ENCODE data around the gene TMPRSS9. TPM values are rescaled to one million over a fixed set of nuclear protein-coding genes. Genes with fewer than 3 reads are reported as not detected.
A peak's percentile ranks its signal among the peaks of the same experiment; 100 is the strongest.

Gene TMPRSS9
- total and polyA plus RNA-seq, 9 donors, result 0.05 to 0.51 (median 0.19) TPM; not detected in 1

DNA sequence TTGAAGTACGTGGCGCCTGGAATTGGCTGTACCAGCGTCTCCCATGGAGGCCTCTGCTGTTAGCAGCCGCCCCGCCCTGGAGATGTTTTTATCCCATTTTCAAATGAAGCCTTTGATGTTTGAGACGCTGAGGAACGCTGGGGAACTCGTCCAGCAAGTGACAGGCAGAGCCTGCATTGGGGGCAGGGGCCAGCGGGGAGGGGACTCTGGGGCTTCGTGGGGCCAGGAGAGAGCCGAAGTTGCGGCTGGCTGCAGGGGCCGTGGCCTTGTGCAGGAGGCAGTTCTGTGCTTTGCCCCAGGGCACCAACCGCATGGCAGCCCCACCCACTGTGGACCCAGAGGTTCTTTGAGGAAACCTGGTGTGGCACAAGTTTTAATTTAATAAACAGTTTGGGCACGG, 18.1 kb upstream of the TMPRSS9 start:
- H3K9me3 ChIP-seq, result no peaks in the 10 kb centered on the region
- no peak overlapping the region for H3K4me3 ChIP-seq
- H3K27ac ChIP-seq, result no peak overlapping the region
- TF ChIP-seq EP300 (IDR thresholded peaks at IDR 0.05) (no peak), POLR2A (IDR thresholded peaks at IDR 0.05) (no peak)
- TF ChIP-seq, protein P1, sequence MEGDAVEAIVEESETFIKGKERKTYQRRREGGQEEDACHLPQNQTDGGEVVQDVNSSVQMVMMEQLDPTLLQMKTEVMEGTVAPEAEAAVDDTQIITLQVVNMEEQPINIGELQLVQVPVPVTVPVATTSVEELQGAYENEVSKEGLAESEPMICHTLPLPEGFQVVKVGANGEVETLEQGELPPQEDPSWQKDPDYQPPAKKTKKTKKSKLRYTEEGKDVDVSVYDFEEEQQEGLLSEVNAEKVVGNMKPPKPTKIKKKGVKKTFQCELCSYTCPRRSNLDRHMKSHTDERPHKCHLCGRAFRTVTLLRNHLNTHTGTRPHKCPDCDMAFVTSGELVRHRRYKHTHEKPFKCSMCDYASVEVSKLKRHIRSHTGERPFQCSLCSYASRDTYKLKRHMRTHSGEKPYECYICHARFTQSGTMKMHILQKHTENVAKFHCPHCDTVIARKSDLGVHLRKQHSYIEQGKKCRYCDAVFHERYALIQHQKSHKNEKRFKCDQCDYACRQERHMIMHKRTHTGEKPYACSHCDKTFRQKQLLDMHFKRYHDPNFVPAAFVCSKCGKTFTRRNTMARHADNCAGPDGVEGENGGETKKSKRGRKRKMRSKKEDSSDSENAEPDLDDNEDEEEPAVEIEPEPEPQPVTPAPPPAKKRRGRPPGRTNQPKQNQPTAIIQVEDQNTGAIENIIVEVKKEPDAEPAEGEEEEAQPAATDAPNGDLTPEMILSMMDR (IDR thresholded peaks at IDR 0.05), result no peak
- H3K36me3 ChIP-seq, result no peaks in the 10 kb centered on the region
- H3K4me1 ChIP-seq (ENCODE audit: insufficient read depth), result peaks cover 6% of the 10 kb centered on the region
- no peaks in the 10 kb centered on the region for H3K27me3 ChIP-seq
- peak in 1 of 5 donors; percentile 14 for DNase-seq
- WGBS, 3 donors, result 91% methylated on average over 15 of the region's 15 CpGs
- intact Hi-C loops (cut with DNase I), result no loop called here

DNA sequence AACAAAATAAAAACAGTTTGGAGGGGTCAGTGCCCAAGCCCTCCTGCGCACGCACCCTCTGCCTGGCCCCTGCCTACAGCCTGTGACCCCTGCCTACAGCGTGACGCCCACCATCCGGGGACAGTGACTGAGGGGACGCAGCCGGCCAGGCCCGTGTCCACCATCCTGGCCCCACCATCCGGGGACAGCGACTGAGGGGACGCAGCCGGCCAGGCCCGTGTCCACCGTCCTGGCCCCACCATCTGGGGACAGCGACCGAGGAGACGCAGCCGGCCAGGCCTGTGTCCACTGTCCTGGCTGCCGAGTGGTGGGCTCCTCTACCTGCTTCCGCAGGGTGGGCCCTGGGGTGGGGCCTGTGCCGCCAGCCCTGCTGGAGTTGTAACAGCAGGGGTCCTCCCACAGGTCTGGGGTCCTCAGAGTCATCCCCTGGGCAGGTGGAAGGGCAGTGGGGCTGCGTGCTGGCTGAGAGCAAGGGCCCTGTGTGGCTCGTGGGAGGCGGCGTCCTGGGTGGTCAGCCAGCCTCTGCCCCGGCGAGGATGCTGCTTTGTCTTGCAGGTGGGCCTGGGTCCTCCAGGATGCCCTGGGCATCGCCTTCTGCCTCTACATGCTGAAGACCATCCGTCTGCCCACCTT, 17.3 kb upstream of the TMPRSS9 start:
- 90 to 93% (median 91%) methylated on average over 28 to 29 of the region's 29 CpGs for WGBS, 3 donors
- intact Hi-C loops (cut with DNase I), result no loop called here
- Histone ChIP-seq H3K36me3 (no peaks in the 10 kb centered on the region), H3K27me3 (no peaks in the 10 kb centered on the region), H3K9me3 (no peaks in the 10 kb centered on the region), H3K4me1 (ENCODE audit: insufficient read depth) (peaks cover 2% of the 10 kb centered on the region), H3K27ac (no peak overlapping the region), H3K4me3 (no peak overlapping the region)
- no peak for TF ChIP-seq EP300 (IDR thresholded peaks at IDR 0.05)
- TF ChIP-seq POLR2A (IDR thresholded peaks at IDR 0.05), result no peak
- TF ChIP-seq, protein P1 (IDR thresholded peaks at IDR 0.05), result no peak
- DNase-seq, result peak in 1 of 5 donors; percentile 18

DNA sequence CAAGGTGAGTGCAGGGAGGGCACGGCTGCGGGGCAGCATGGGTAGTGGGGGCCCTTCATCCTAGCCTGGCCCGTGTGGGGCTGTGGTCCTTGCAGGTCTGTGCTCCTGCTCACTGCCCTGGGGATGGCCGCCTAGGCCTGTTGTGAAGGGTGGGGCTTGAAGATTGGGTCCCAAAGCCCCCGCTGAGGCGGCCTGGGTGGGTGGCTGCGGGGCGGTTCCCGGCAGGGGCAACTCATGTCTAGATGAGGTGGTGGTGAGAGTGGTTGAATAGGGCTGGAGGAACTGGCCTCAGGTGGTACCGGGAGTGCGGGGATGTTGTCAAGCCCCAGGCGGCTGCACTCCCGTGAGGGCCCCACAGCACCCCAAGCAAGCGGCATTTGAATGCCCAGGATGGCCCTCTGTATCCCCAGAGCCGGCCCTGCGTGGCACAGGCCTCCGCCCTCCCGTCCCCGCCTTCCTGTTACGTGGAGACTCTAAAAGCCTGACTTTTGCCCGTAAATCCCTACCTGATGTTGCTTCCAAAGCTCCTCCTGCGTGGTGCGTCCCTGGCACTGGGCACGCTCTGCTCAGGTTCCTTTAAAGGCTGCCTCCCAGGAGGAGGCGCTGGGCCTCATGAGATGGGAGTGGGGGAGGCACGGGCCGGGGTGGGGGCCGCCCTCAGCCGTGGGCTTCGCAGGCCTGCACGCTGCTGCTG, 16.6 kb upstream of the TMPRSS9 start:
- Histone ChIP-seq H3K4me1 (ENCODE audit: insufficient read depth) (peaks cover 2% of the 10 kb centered on the region), H3K4me3 (no peak overlapping the region), H3K36me3 (no peaks in the 10 kb centered on the region), H3K27ac (no peak overlapping the region), H3K27me3 (no peaks in the 10 kb centered on the region), H3K9me3 (no peaks in the 10 kb centered on the region)
- 91 to 93% (median 91%) methylated on average over 31 of the region's 31 CpGs for WGBS, 3 donors
- TF ChIP-seq POLR2A (IDR thresholded peaks at IDR 0.05) (no peak), EP300 (IDR thresholded peaks at IDR 0.05) (no peak)
- intact Hi-C loops (cut with DNase I), result no loop called here
- DNase-seq, result peak in 1 of 5 donors; percentile 11

DNA sequence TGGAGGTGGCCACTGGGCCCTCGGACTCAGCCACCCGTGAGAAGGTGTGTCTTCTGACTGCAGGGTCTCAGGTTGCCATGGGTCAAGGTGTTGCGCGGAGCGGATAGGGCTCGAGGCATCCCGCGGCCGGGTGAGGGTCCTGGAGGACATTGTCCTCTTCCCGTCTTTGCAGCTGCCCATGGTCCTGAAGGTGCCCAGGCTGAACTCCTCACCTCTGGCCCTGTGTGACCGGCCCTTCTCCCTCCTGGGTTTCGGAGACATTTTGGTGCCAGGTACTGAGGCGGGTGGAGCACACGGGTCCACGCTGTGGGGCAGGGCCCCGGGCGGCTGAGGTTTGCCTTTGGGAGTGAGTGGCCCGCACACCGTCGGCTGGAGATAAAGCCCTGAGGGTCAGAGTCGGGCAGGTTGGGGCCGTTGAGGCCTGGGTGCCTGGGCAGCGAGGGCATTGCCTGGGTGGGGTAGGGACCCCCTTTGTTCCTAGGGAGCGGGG, 15.6 kb upstream of the TMPRSS9 start:
- Histone ChIP-seq H3K4me3 (no peak overlapping the region), H3K36me3 (no peaks in the 10 kb centered on the region), H3K9me3 (no peaks in the 10 kb centered on the region), H3K4me1 (ENCODE audit: insufficient read depth) (peaks cover 2% of the 10 kb centered on the region), H3K27ac (no peak overlapping the region), H3K27me3 (no peaks in the 10 kb centered on the region)
- TF ChIP-seq EP300 (IDR thresholded peaks at IDR 0.05) (no peak), POLR2A (IDR thresholded peaks at IDR 0.05) (no peak)
- TF ChIP-seq, protein P1 (IDR thresholded peaks at IDR 0.05), result no peak
- WGBS, 3 donors, result 91 to 94% (median 92%) methylated on average over 24 of the region's 24 CpGs
- peak in 2 of 5 donors; percentile 11 to 13 for DNase-seq
- intact Hi-C loops (cut with DNase I), result no loop called here

DNA sequence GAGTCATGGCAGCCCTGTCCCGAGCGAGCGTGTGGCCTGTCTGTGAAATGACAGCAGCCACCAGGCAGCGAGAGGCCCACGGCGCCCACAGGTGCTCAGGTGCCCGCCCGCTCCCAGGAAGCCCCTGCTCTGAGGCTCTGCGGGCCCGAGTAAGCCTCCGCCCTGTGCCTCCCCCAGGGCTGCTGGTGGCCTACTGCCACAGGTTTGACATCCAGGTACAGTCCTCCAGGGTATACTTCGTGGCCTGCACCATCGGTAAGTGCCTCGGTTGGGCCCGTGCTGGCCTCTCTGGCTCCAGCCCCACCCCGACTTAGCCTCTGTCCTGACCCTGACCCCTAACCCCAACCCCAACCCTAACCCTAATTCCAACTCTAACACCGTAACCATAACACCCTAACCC, 15.0 kb upstream of the TMPRSS9 start:
- TF ChIP-seq, protein P1 (IDR thresholded peaks at IDR 0.05), result no peak
- Histone ChIP-seq H3K27ac (no peak overlapping the region), H3K27me3 (no peaks in the 10 kb centered on the region), H3K4me1 (ENCODE audit: insufficient read depth) (peaks cover 2% of the 10 kb centered on the region), H3K36me3 (no peaks in the 10 kb centered on the region), H3K4me3 (no peak overlapping the region), H3K9me3 (no peaks in the 10 kb centered on the region)
- peak in 2 of 5 donors; percentile 14 to 16 for DNase-seq
- intact Hi-C loops (cut with DNase I), result no loop called here
- WGBS, 3 donors, result 94 to 98% (median 97%) methylated on average over 14 to 17 of the region's 17 CpGs

Data from ovary (tissue), 9 donors.